ENCODE data around the gene ORM1.

Gene ORM1

DNA sequence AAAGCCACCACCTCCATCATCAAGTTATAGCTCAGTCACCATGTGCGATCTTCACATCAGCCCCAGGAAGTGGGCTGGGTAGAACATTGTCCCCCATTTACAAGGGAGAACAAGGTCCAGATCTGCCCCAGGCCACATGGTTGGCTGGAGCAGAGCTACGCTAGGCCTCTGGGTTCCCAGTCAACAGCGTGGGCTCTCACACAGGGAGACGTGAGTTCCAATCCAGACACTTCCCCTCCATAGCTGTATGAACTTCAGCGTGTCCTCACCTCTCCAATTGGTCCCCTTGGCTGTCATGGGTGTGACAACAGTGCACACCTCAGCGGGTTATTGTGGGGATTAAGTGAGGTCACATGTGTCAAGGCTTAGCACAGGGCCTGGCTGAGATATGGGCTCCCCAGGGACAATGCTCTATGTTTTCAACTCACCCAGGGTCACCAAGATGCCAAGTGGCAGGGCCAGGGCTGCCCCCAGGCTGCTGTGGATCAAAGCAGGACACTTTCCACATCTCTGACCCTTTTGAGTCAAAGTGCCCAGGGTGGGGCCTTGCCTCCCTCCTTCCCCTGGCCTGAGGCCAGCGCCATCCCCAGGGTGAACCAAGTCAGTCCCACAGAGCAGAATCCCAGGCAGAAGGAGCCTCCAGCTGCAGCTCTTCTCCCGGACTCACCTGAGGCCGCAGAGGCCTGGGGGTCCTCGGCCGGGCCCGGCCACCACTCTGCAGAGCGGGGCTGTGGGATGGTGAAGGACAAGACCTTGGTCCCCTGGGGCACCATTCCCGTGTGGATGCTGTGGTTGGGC is 45.1 kb downstream of the ORM1 start:
- no peak for DNase-seq

DNA sequence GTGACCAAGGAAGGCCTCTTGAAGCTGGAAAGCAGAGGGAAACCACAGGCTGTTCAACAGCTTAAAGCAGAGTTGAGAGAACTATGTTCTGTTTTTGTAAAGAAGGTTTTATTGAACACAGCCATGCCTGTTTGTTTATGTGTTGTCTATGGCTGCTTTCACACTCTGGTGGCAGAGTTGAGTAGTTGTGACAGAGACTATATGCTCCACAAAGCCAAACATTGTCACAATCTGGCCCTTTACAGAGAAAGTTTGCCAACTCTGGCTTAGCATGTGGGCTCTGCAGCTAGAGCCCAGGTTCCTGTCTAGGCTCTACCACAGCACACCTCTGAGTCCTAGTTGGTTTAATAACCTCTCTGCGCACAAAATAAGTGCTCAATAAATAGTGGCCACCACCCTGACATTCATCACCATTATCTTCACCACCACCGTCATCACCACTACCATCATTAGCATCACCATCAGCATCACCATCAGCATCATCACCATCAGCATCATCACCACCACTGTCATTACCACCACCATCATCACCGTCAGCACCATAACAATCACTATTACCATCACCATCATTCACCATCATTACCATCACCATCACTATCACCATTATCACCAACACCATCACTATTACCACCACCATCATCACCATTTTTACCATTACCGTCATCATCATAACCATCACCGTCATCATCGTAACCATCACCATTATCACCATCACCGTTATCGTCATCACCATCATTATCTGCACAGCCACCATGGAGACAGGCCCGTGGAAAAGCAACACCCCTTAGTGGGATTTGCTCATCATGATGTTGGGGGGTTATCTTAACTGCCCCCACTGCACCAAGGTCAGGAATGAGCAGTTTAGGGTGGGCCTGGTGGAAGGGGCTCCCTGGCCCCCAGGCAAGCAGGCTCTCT is 46.6 kb downstream of the ORM1 start:
- no peak for DNase-seq

- DNase-seq, result no peak
Observed at GRCh38 chr9:114370251-114370967, 47.5 kb downstream of the ORM1 start.

DNA sequence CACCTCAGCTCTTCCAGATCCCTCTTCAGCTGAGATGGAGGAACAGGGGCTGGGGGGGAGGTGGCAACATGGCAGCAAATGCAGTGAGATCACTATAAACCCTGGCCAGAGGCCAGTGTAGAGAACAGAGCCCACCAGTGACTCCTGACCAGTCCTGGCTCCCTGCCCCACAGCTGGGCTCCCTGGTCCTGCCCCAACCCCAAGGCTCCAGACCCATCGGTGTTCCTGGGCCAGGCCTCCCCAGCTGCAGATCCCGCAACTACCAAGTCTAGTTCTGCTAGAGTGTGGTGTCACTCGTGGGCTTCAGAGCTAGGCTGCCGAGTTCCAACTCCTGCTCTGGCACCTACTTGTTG is 48.0 kb downstream of the ORM1 start:
- DNase-seq, result no peak

DNA sequence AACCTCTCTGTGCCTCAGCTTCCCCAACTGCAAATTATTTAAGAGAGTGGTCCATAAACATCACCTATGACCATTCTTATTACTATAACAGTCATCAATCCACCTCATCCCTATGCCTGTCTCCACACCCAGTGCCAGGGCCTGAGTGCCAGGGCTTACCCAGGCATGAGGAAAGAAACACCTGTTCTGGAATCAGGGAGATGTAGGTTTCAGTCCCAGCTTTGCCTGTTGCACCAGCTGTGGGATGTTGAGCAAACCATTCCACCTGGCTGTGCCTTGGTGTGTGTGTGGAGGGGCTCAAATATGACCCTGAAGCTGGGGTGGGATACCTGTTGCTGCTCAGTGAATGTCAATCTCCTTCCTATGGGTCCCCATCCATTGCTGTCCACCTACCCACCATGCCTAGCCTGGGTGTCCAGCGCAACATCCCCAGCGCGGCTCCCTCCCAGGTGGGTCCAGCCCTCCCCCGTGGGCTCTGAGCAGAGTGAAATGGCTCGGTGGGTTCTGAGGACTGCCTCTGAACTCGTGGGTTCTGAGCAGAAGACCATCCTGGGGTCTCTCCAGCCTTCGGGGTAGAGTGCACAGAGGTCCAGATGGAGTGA is 48.5 kb downstream of the ORM1 start:
- no peak for DNase-seq

DNA sequence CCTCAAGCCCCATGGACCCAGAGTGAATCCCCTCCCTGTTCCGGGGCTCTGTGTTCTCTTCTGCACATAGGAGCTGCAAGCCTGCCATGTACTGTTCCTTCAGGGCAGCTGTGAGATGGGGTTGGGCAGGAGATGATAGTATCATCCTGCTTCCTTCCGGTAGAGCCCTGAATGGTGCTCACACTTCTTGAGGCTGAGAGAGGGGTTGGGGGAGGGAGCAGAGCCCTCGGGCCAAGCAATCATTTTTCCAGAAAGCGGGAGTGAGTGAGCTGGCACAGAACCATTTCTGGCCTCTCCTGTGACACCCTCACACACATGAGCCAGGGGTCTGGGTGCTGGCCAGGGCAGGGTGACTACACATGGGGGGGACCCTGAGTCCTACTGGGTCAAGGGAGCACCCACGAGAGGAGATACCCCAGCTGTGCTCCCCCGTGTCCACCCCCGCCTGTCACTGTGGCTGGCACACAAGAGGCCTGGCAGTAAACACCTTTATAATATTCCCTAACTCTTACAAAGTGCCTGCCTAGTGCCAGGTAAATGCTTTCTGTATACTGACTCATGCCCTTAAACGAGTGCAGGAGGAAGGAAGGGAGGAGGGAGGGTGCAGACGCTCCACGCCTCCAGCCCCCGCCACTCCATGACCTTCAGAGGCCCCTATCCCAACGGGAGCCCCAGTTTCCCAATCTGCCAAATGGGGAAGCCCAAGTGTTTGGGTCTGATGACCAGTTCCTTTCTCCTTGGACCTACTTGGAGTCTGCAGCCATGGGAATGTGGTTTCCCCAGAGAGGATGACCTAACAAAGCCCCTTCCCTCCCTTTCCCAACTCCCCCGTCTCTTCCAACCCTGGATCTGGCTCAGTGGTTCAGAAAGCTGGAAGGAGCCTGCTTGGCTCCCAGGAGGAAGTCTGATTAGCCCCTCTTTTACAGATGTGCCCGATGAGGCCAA is 49.3 kb downstream of the ORM1 start:
- no peak for DNase-seq

GRCh38 chr9:114372921-114373448 is 50.1 kb downstream of the ORM1 start:
- peak; percentile 43 for DNase-seq

- no peak for DNase-seq
Observed at GRCh38 chr9:114373960-114374730, 51.2 kb downstream of the ORM1 start.

DNA sequence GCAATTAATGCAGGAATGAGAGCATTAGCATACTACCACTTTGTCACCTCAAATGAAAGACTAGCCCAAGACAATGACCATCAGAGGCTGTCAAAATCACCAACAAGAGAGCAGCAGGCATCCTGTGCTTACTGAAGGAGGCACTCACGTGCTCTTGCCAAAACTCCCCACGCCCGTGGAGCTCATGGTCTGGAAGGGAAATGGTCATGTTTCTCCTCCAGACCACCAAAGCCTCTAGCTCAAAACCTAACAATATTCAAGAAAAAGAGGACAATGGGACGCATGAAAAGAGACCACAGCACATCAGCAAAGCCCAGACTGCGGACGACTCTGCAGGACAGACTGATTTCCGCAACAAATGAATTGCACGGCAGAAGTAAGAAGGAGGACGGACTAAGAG is 52.0 kb downstream of the ORM1 start:
- no peak for DNase-seq

GRCh38 chr9:114375386-114376175 is 52.7 kb downstream of the ORM1 start:
- DNase-seq, result no peak

Measured in activated T-cell treated with anti-CD3 and anti-CD28 coated beads for 4 hours (primary cell).